H1 (cell line): Measurements from ENCODE around the gene C1QTNF7. TPM values are rescaled to one million over a fixed set of nuclear protein-coding genes. Genes with fewer than 3 reads are reported as not detected.

Experiments
- CTCF ChIA-PET: fragments of 300-600 bp; sonication (Branson Sonifier 250); formaldehyde crosslinking; loops from one replicate; lab custom pipeline; 2021; ENCODE audit not compliant: partially characterized antibody; lab: Charles Lee
- POLR2A ChIA-PET: fragments of 300-600 bp; sonication (Branson Sonifier 250); formaldehyde crosslinking; loops from one replicate; lab custom pipeline; 2021; ENCODE audit warnings: inconsistent platforms; ENCODE audit not compliant: partially characterized antibody; lab: Charles Lee
- DNase-seq, 2 experiments: peaks; one replicate each; pipeline versions ENCODE4 v3.0.0 to v3.0.0-alpha.2; 2010 to 2022; ENCODE audit warnings: low spot score in 2 of 2, low read depth in 1 of 2, mixed read lengths in 1 of 2
- FAIRE-seq: peaks from 2 replicates; lab custom pipeline; 2011; peaks lifted over from hg19 to GRCh38; lab: Jason Lieb, UNC
- H2AFZ ChIP-seq: 2 replicates; pipeline ENCODE4 v1.8.1; 2012; ENCODE audit warnings: low read length, inconsistent platforms
- H2AK5ac ChIP-seq: 2 replicates; pipeline ENCODE4 v1.6.1; 2013; ENCODE audit warnings: low read depth, low read length
- H2BK120ac ChIP-seq: replicated peaks from 2 replicates; pipeline ENCODE3; 2013; ENCODE audit warnings: low read depth, low read length, inconsistent platforms
- H2BK12ac ChIP-seq: 2 replicates; pipeline ENCODE4 v1.6.1; 2013; ENCODE audit warnings: low read depth, low read length
- H2BK15ac ChIP-seq: 2 replicates; pipeline ENCODE4 v1.6.1; 2013; ENCODE audit warnings: low read length
- H2BK20ac ChIP-seq: 2 replicates; pipeline ENCODE4 v1.6.1; 2013; ENCODE audit warnings: low read length
- H2BK5ac ChIP-seq: 2 replicates; pipeline ENCODE4 v1.6.1; 2013; ENCODE audit warnings: low read depth, low read length
- H3K14ac ChIP-seq: 2 replicates; pipeline ENCODE4 v1.6.1; 2013; ENCODE audit warnings: inconsistent platforms; ENCODE audit not compliant: insufficient read length
- H3K18ac ChIP-seq: 2 replicates; pipeline ENCODE4 v1.6.1; 2013; ENCODE audit warnings: low read length; ENCODE audit errors: extremely low read depth
- H3K23ac ChIP-seq: 2 replicates; pipeline ENCODE4 v1.6.1; 2013; ENCODE audit warnings: inconsistent platforms; ENCODE audit not compliant: insufficient read length
- H3K23me2 ChIP-seq: 2 replicates; pipeline ENCODE4 v1.6.1; 2013; ENCODE audit warnings: low read depth, low read length
- H3K27ac ChIP-seq: 2 replicates; pipeline ENCODE4 v1.6.1; 2011; ENCODE audit warnings: low read depth, low read length, inconsistent platforms
- H3K27me3 ChIP-seq, 4 experiments: replicated peaks in 1 of 4; 1 replicate in 1 of 4; 2 replicates in 3 of 4; pipeline versions ENCODE4 v1.6.1 to v1.8.1; 2011 to 2013; ENCODE audit warnings: low read length in 3 of 4, mild to moderate bottlenecking in 3 of 4, inconsistent platforms in 2 of 4, mixed read lengths in 2 of 4, moderate library complexity in 1 of 4; ENCODE audit not compliant: control insufficient read depth in 3 of 4, insufficient read depth in 3 of 4; ENCODE audit errors: extremely low read depth in 1 of 4
- H3K36me3 ChIP-seq, 4 experiments: 2 replicates each; pipeline versions ENCODE4 v1.6.1 to v1.8.1; 2011 to 2013; ENCODE audit warnings: mild to moderate bottlenecking in 4 of 4, low read length in 3 of 4, moderate library complexity in 2 of 4, control low read depth in 1 of 4, inconsistent platforms in 1 of 4; ENCODE audit not compliant: insufficient read depth in 4 of 4, control insufficient read depth in 2 of 4
- H3K4ac ChIP-seq: replicated peaks from 2 replicates; pipeline ENCODE3; 2013; ENCODE audit warnings: low read length, low read depth, mixed read lengths, inconsistent platforms; ENCODE audit not compliant: insufficient read length
- H3K4me1 ChIP-seq, 4 experiments: replicated peaks in 1 of 4; 1 replicate in 1 of 4; 2 replicates in 3 of 4; pipeline versions ENCODE4 v1.6.1 to v1.8.1; 2011 to 2013; ENCODE audit warnings: low read length in 3 of 4, inconsistent platforms in 2 of 4, mixed read lengths in 1 of 4; ENCODE audit not compliant: insufficient read depth in 4 of 4, control insufficient read depth in 3 of 4
- H3K4me2 ChIP-seq, 2 experiments: 2 replicates each; pipeline versions ENCODE4 v1.6.1 to v1.8.1; 2011 to 2013; ENCODE audit warnings: low read depth in 2 of 2, low read length in 2 of 2, control low read depth in 1 of 2, inconsistent platforms in 1 of 2, mild to moderate bottlenecking in 1 of 2; ENCODE audit not compliant: insufficient read depth in 1 of 2
- H3K4me3 ChIP-seq, 4 experiments: fragments of 200-600, 300-600 bp in 1 of 4; sonication (generic), shearing (Covaris generic), sonication (Bioruptor Twin) in 1 of 4; 2 replicates each; pipeline versions ENCODE4 v1.5.1 to v1.8.1; 2011 to 2016; ENCODE audit warnings: low read length in 4 of 4, low read depth in 3 of 4, control low read depth in 2 of 4, inconsistent platforms in 2 of 4, mild to moderate bottlenecking in 2 of 4, mixed read lengths in 1 of 4, moderate library complexity in 1 of 4; ENCODE audit not compliant: insufficient read depth in 2 of 4; ENCODE audit errors: extremely low read depth in 1 of 4
- H3K56ac ChIP-seq: replicated peaks from 2 replicates; pipeline ENCODE3; 2013; ENCODE audit warnings: low read depth, mild to moderate bottlenecking, mixed read lengths, low read length, inconsistent platforms; ENCODE audit not compliant: insufficient read length
- H3K79me1 ChIP-seq: 2 replicates; pipeline ENCODE4 v1.6.1; 2013; ENCODE audit warnings: low read depth, low read length, control low read depth
- H3K79me2 ChIP-seq, 2 experiments: 2 replicates each; pipeline versions ENCODE4 v1.6.1 to v1.8.1; 2012 to 2013; ENCODE audit warnings: low read length in 2 of 2, mild to moderate bottlenecking in 2 of 2, inconsistent platforms in 1 of 2; ENCODE audit not compliant: insufficient read depth in 2 of 2, control insufficient read depth in 1 of 2
- H3K9ac ChIP-seq, 4 experiments: replicated peaks in 1 of 4; 1 replicate in 1 of 4; 2 replicates in 3 of 4; pipeline versions ENCODE4 v1.6.1 to v1.8.1; 2011 to 2013; ENCODE audit warnings: low read depth in 3 of 4, low read length in 3 of 4, control low read depth in 2 of 4, mild to moderate bottlenecking in 2 of 4, moderate library complexity in 2 of 4, inconsistent platforms in 1 of 4; ENCODE audit errors: extremely low read depth in 1 of 4
- H3K9me3 ChIP-seq, 2 experiments: 2 replicates each; pipeline versions ENCODE4 v1.6.1 to v1.8.1; 2012 to 2013; ENCODE audit warnings: mild to moderate bottlenecking in 2 of 2, moderate library complexity in 2 of 2, control low read depth in 1 of 2, inconsistent platforms in 1 of 2, low read depth in 1 of 2, low read length in 1 of 2, mixed read lengths in 1 of 2; ENCODE audit not compliant: insufficient read depth in 2 of 2
- H4K20me1 ChIP-seq, 2 experiments: replicated peaks in 1 of 2; 2 replicates each; pipeline versions ENCODE3 to v1.8.1; 2011 to 2013; ENCODE audit warnings: inconsistent platforms in 2 of 2, low read length in 2 of 2, mild to moderate bottlenecking in 1 of 2; ENCODE audit not compliant: insufficient read depth in 2 of 2, control insufficient read depth in 1 of 2
- H4K5ac ChIP-seq: 2 replicates; pipeline ENCODE4 v1.6.1; 2013; ENCODE audit warnings: low read length, low read depth, mixed read lengths, inconsistent platforms; ENCODE audit not compliant: insufficient read length
- H4K8ac ChIP-seq: 2 replicates; pipeline ENCODE4 v1.8.0; 2013; ENCODE audit warnings: mild to moderate bottlenecking, moderate library complexity, low read length, inconsistent platforms; ENCODE audit not compliant: insufficient read depth; ENCODE audit errors: extremely low read depth
- H4K91ac ChIP-seq: replicated peaks from 2 replicates; pipeline ENCODE3; 2013; ENCODE audit warnings: low read length, mixed read lengths, inconsistent platforms; ENCODE audit not compliant: insufficient read length
- BCL11A ChIP-seq, 2 experiments: IDR thresholded peaks; one replicate each; pipeline ENCODE4 v1.6.1; 2011; ENCODE audit warnings: low read depth in 2 of 2, low read length in 2 of 2, mild to moderate bottlenecking in 2 of 2
- CHD1 ChIP-seq: IDR thresholded peaks from 2 replicates; pipeline ENCODE4 v1.6.1; 2012; ENCODE audit warnings: low read depth, low read length, improper control_type of control experiment
- CTBP2 ChIP-seq: IDR thresholded peaks from 2 replicates; pipeline ENCODE4 v1.7.0; 2011; ENCODE audit warnings: borderline replicate concordance, mild to moderate bottlenecking, moderate library complexity, mixed read lengths, low read length; ENCODE audit not compliant: insufficient read depth, insufficient read length
- HDAC6 ChIP-seq: IDR thresholded peaks from one replicate; pipeline ENCODE4 v1.7.1; 2012; ENCODE audit warnings: low read depth, mild to moderate bottlenecking, inconsistent platforms, low read length, moderate library complexity
- PHF8 ChIP-seq: fragments of 200-600 bp; sonication (generic); conservative IDR thresholded peaks from 2 replicates; pipeline ENCODE4 v1.7.1; 2012; ENCODE audit warnings: low read depth, mild to moderate bottlenecking, inconsistent platforms, low read length, moderate library complexity
- POLR2A ChIP-seq, 2 experiments: IDR thresholded peaks; 1 replicate in 1 of 2; 2 replicates in 1 of 2; pipeline ENCODE4 v1.6.1; 2011; ENCODE audit warnings: low read depth in 2 of 2, low read length in 2 of 2, mild to moderate bottlenecking in 2 of 2; ENCODE audit errors: control extremely low read depth in 1 of 2
- TBP ChIP-seq: IDR thresholded peaks from 2 replicates; pipeline ENCODE4 v1.6.1; 2011; ENCODE audit warnings: low read depth, low read length, improper control_type of control experiment
- WGBS, 2 experiments: shearing (Covaris generic) in 1 of 2; methylation state at CpG; one replicate each; pipeline versions ENCODE4 v1.1.6 to v1.1.7; 2013 to 2015; ENCODE audit warnings: low lambda C conversion rate in 2 of 2, mixed read lengths in 2 of 2, inconsistent platforms in 1 of 2, low coverage in 1 of 2, missing lambda C conversion rate in 1 of 2; ENCODE audit not compliant: insufficient replicate concordance in 2 of 2, insufficient coverage in 1 of 2, insufficient read length in 1 of 2; ENCODE audit errors: extremely low coverage in 1 of 2, missing lambda C conversion rate in 1 of 2; 5-methylcytosine and 5-hydroxymethylcytosine counted together
- polyA plus RNA-seq, 7 experiments: library from polyadenylated mRNA; depleted of rRNA in 3 of 7; stranded (reverse) in 5 of 7; unstranded in 2 of 7; fragments of >200 nt in 5 of 7; fragments of 200-250 nt in 2 of 7; gene quantifications; 1 replicate in 5 of 7; 2 replicates in 1 of 7; 4 replicates in 1 of 7; pipeline versions ENCODE4 v1.2.1 to v1.2.3, GENCODE V29; 2011 to 2013; ENCODE audit warnings: missing spikeins in 2 of 7, mixed read lengths in 2 of 7
- total RNA-seq: library from RNA; stranded (reverse); fragmentation: NEBNext Ultra II Directional; extraction: Animal tissue kit (Norgen Biotek cat#: 25700); gene quantifications from 2 replicates; pipeline ENCODE4 v1.2.1, GENCODE V29; 2021

The C1QTNF7 gene
- total and polyA plus RNA-seq, 2 of the 8 experiments (the other 6 are each of a cell fraction or from before 2014, with no cell fraction given) = not detected

- Histone ChIP-seq H4K20me1 (no peaks in the 10 kb centered on the region), H4K8ac (no peak overlapping the region), H3K79me2 (no peaks in the 10 kb centered on the region), H3K9ac (no peak overlapping the region), H2BK5ac (no peak overlapping the region), H3K4me2 (no peak overlapping the region), H3K27me3 (no peaks in the 10 kb centered on the region), H3K18ac (no peak overlapping the region), H3K23ac (no peak overlapping the region), H3K4me1 (no peaks in the 10 kb centered on the region), H3K14ac (no peak overlapping the region), H3K27ac (no peak overlapping the region), H3K4me3 (no peak overlapping the region), H3K23me2 (no peaks in the 10 kb centered on the region), H3K56ac (no peak overlapping the region), H2AFZ (no peak overlapping the region), H4K91ac (no peak overlapping the region), H2BK12ac (no peak overlapping the region), H2BK15ac (no peak overlapping the region), H3K9me3 (no peaks in the 10 kb centered on the region), H2BK20ac (no peak overlapping the region), H3K4ac (no peak overlapping the region), H3K36me3 (no peaks in the 10 kb centered on the region)
- CTCF ChIA-PET = interaction anchor here (0.6 to 5.4 kb wide), 3 partner anchors 15 to 139 kb away, joined by 3 to 37 read pairs (median 3); no protein-coding TSS in a partner anchor
- no peak for FAIRE-seq
- POLR2A ChIA-PET = interaction anchor here (0.7 kb wide), 1 partner anchor 129 kb away, joined by 4 read pairs; no protein-coding TSS in a partner anchor
- TF ChIP-seq CHD1 (no peak), CTBP2 (no peak), PHF8 (no peak), POLR2A (IDR thresholded peaks at IDR 0.05; ENCODE audit: control extremely low read depth in 1 of 2, low read depth in 2 of 2, low read length in 2 of 2) (no peak), HDAC6 (no peak), BCL11A (IDR thresholded peaks at IDR 0.05; ENCODE audit: low read depth in 2 of 2, low read length in 2 of 2) (no peak), TBP (no peak)
- TF ChIP-seq, all 59 proteins: peak for 0
- DNase-seq = no peak
- WGBS, 2 experiments = 86% methylated on average over 3 of the region's 3 CpGs; no CpG with 5 or more reads in 1 of the 2 experiments
- Histone ChIP-seq H2BK120ac (no peak overlapping the region), H3K79me1 (no peaks in the 10 kb centered on the region), H2AK5ac (no peak overlapping the region), H4K5ac (no peak overlapping the region)
Observed at GRCh38 chr4:15381806-15382338, 46.0 kb upstream of the C1QTNF7 start.
